H1 (cell line): ENCODE data around the gene HEXIM1. TPM values are rescaled to one million over a fixed set of nuclear protein-coding genes. Genes with fewer than 3 reads are reported as not detected.

Experiments
- CTCF ChIA-PET: fragments of 300-600 bp; sonication (Branson Sonifier 250); formaldehyde crosslinking; loops from one replicate; lab custom pipeline; 2021; ENCODE audit not compliant: partially characterized antibody; lab: Charles Lee
- POLR2A ChIA-PET: fragments of 300-600 bp; sonication (Branson Sonifier 250); formaldehyde crosslinking; loops from one replicate; lab custom pipeline; 2021; ENCODE audit warnings: inconsistent platforms; ENCODE audit not compliant: partially characterized antibody; lab: Charles Lee
- DNase-seq, 2 experiments: peaks; one replicate each; pipeline versions ENCODE4 v3.0.0 to v3.0.0-alpha.2; 2010 to 2022; ENCODE audit warnings: low spot score in 2 of 2, low read depth in 1 of 2, mixed read lengths in 1 of 2
- FAIRE-seq: peaks from 2 replicates; lab custom pipeline; 2011; peaks lifted over from hg19 to GRCh38; lab: Jason Lieb, UNC
- H2AFZ ChIP-seq: 2 replicates; pipeline ENCODE4 v1.8.1; 2012; ENCODE audit warnings: low read length, inconsistent platforms
- H2AK5ac ChIP-seq: 2 replicates; pipeline ENCODE4 v1.6.1; 2013; ENCODE audit warnings: low read depth, low read length
- H2BK120ac ChIP-seq: replicated peaks from 2 replicates; pipeline ENCODE3; 2013; ENCODE audit warnings: low read depth, low read length, inconsistent platforms
- H2BK12ac ChIP-seq: 2 replicates; pipeline ENCODE4 v1.6.1; 2013; ENCODE audit warnings: low read depth, low read length
- H2BK15ac ChIP-seq: 2 replicates; pipeline ENCODE4 v1.6.1; 2013; ENCODE audit warnings: low read length
- H2BK20ac ChIP-seq: 2 replicates; pipeline ENCODE4 v1.6.1; 2013; ENCODE audit warnings: low read length
- H2BK5ac ChIP-seq: 2 replicates; pipeline ENCODE4 v1.6.1; 2013; ENCODE audit warnings: low read depth, low read length
- H3K14ac ChIP-seq: 2 replicates; pipeline ENCODE4 v1.6.1; 2013; ENCODE audit warnings: inconsistent platforms; ENCODE audit not compliant: insufficient read length
- H3K18ac ChIP-seq: 2 replicates; pipeline ENCODE4 v1.6.1; 2013; ENCODE audit warnings: low read length; ENCODE audit errors: extremely low read depth
- H3K23ac ChIP-seq: 2 replicates; pipeline ENCODE4 v1.6.1; 2013; ENCODE audit warnings: inconsistent platforms; ENCODE audit not compliant: insufficient read length
- H3K23me2 ChIP-seq: 2 replicates; pipeline ENCODE4 v1.6.1; 2013; ENCODE audit warnings: low read depth, low read length
- H3K27ac ChIP-seq: 2 replicates; pipeline ENCODE4 v1.6.1; 2011; ENCODE audit warnings: low read depth, low read length, inconsistent platforms
- H3K27me3 ChIP-seq, 4 experiments: replicated peaks in 1 of 4; 1 replicate in 1 of 4; 2 replicates in 3 of 4; pipeline versions ENCODE4 v1.6.1 to v1.8.1; 2011 to 2013; ENCODE audit warnings: low read length in 3 of 4, mild to moderate bottlenecking in 3 of 4, inconsistent platforms in 2 of 4, mixed read lengths in 2 of 4, moderate library complexity in 1 of 4; ENCODE audit not compliant: control insufficient read depth in 3 of 4, insufficient read depth in 3 of 4; ENCODE audit errors: extremely low read depth in 1 of 4
- H3K36me3 ChIP-seq, 4 experiments: 2 replicates each; pipeline versions ENCODE4 v1.6.1 to v1.8.1; 2011 to 2013; ENCODE audit warnings: mild to moderate bottlenecking in 4 of 4, low read length in 3 of 4, moderate library complexity in 2 of 4, control low read depth in 1 of 4, inconsistent platforms in 1 of 4; ENCODE audit not compliant: insufficient read depth in 4 of 4, control insufficient read depth in 2 of 4
- H3K4ac ChIP-seq: replicated peaks from 2 replicates; pipeline ENCODE3; 2013; ENCODE audit warnings: low read length, low read depth, mixed read lengths, inconsistent platforms; ENCODE audit not compliant: insufficient read length
- H3K4me1 ChIP-seq, 4 experiments: replicated peaks in 1 of 4; 1 replicate in 1 of 4; 2 replicates in 3 of 4; pipeline versions ENCODE4 v1.6.1 to v1.8.1; 2011 to 2013; ENCODE audit warnings: low read length in 3 of 4, inconsistent platforms in 2 of 4, mixed read lengths in 1 of 4; ENCODE audit not compliant: insufficient read depth in 4 of 4, control insufficient read depth in 3 of 4
- H3K4me2 ChIP-seq, 2 experiments: 2 replicates each; pipeline versions ENCODE4 v1.6.1 to v1.8.1; 2011 to 2013; ENCODE audit warnings: low read depth in 2 of 2, low read length in 2 of 2, control low read depth in 1 of 2, inconsistent platforms in 1 of 2, mild to moderate bottlenecking in 1 of 2; ENCODE audit not compliant: insufficient read depth in 1 of 2
- H3K4me3 ChIP-seq, 4 experiments: fragments of 200-600, 300-600 bp in 1 of 4; sonication (generic), shearing (Covaris generic), sonication (Bioruptor Twin) in 1 of 4; 2 replicates each; pipeline versions ENCODE4 v1.5.1 to v1.8.1; 2011 to 2016; ENCODE audit warnings: low read length in 4 of 4, low read depth in 3 of 4, control low read depth in 2 of 4, inconsistent platforms in 2 of 4, mild to moderate bottlenecking in 2 of 4, mixed read lengths in 1 of 4, moderate library complexity in 1 of 4; ENCODE audit not compliant: insufficient read depth in 2 of 4; ENCODE audit errors: extremely low read depth in 1 of 4
- H3K56ac ChIP-seq: replicated peaks from 2 replicates; pipeline ENCODE3; 2013; ENCODE audit warnings: low read depth, mild to moderate bottlenecking, mixed read lengths, low read length, inconsistent platforms; ENCODE audit not compliant: insufficient read length
- H3K79me1 ChIP-seq: 2 replicates; pipeline ENCODE4 v1.6.1; 2013; ENCODE audit warnings: low read depth, low read length, control low read depth
- H3K79me2 ChIP-seq, 2 experiments: 2 replicates each; pipeline versions ENCODE4 v1.6.1 to v1.8.1; 2012 to 2013; ENCODE audit warnings: low read length in 2 of 2, mild to moderate bottlenecking in 2 of 2, inconsistent platforms in 1 of 2; ENCODE audit not compliant: insufficient read depth in 2 of 2, control insufficient read depth in 1 of 2
- H3K9ac ChIP-seq, 4 experiments: replicated peaks in 1 of 4; 1 replicate in 1 of 4; 2 replicates in 3 of 4; pipeline versions ENCODE4 v1.6.1 to v1.8.1; 2011 to 2013; ENCODE audit warnings: low read depth in 3 of 4, low read length in 3 of 4, control low read depth in 2 of 4, mild to moderate bottlenecking in 2 of 4, moderate library complexity in 2 of 4, inconsistent platforms in 1 of 4; ENCODE audit errors: extremely low read depth in 1 of 4
- H3K9me3 ChIP-seq, 2 experiments: 2 replicates each; pipeline versions ENCODE4 v1.6.1 to v1.8.1; 2012 to 2013; ENCODE audit warnings: mild to moderate bottlenecking in 2 of 2, moderate library complexity in 2 of 2, control low read depth in 1 of 2, inconsistent platforms in 1 of 2, low read depth in 1 of 2, low read length in 1 of 2, mixed read lengths in 1 of 2; ENCODE audit not compliant: insufficient read depth in 2 of 2
- H4K20me1 ChIP-seq, 2 experiments: replicated peaks in 1 of 2; 2 replicates each; pipeline versions ENCODE3 to v1.8.1; 2011 to 2013; ENCODE audit warnings: inconsistent platforms in 2 of 2, low read length in 2 of 2, mild to moderate bottlenecking in 1 of 2; ENCODE audit not compliant: insufficient read depth in 2 of 2, control insufficient read depth in 1 of 2
- H4K5ac ChIP-seq: 2 replicates; pipeline ENCODE4 v1.6.1; 2013; ENCODE audit warnings: low read length, low read depth, mixed read lengths, inconsistent platforms; ENCODE audit not compliant: insufficient read length
- H4K8ac ChIP-seq: 2 replicates; pipeline ENCODE4 v1.8.0; 2013; ENCODE audit warnings: mild to moderate bottlenecking, moderate library complexity, low read length, inconsistent platforms; ENCODE audit not compliant: insufficient read depth; ENCODE audit errors: extremely low read depth
- H4K91ac ChIP-seq: replicated peaks from 2 replicates; pipeline ENCODE3; 2013; ENCODE audit warnings: low read length, mixed read lengths, inconsistent platforms; ENCODE audit not compliant: insufficient read length
- BACH1 ChIP-seq: IDR thresholded peaks from 2 replicates; pipeline ENCODE4 v1.6.1; 2012; ENCODE audit warnings: low read length, improper control_type of control experiment
- BCL11A ChIP-seq, 2 experiments: IDR thresholded peaks; one replicate each; pipeline ENCODE4 v1.6.1; 2011; ENCODE audit warnings: low read depth in 2 of 2, low read length in 2 of 2, mild to moderate bottlenecking in 2 of 2
- CHD2 ChIP-seq: IDR thresholded peaks from 2 replicates; pipeline ENCODE4 v1.6.1; 2012; ENCODE audit warnings: low read length, improper control_type of control experiment
- JUN ChIP-seq: IDR thresholded peaks from 2 replicates; pipeline ENCODE4 v1.6.1; 2011; ENCODE audit warnings: low read depth, mild to moderate bottlenecking, improper control_type of control experiment, low read length
- JUND ChIP-seq: IDR thresholded peaks from 2 replicates; pipeline ENCODE4 v1.6.1; 2011; ENCODE audit warnings: mild to moderate bottlenecking, improper control_type of control experiment, low read length
- KDM1A ChIP-seq: fragments of 200-600, 300-600 bp; sonication (generic); IDR thresholded peaks from 2 replicates; pipeline ENCODE4 v1.7.1; 2016; ENCODE audit warnings: mild to moderate bottlenecking, low read length, borderline replicate concordance
- KDM4A ChIP-seq: IDR thresholded peaks from one replicate; pipeline ENCODE4 v1.7.1; 2012; ENCODE audit warnings: low read depth, mild to moderate bottlenecking, moderate library complexity, low read length, inconsistent platforms; ENCODE audit not compliant: severe bottlenecking
- NANOG ChIP-seq: IDR thresholded peaks from 2 replicates; pipeline ENCODE4 v1.6.1; 2011; ENCODE audit warnings: low read length, low read depth, mild to moderate bottlenecking, inconsistent platforms; ENCODE audit not compliant: insufficient read depth, poor library complexity, severe bottlenecking
- PHF8 ChIP-seq: fragments of 200-600 bp; sonication (generic); conservative IDR thresholded peaks from 2 replicates; pipeline ENCODE4 v1.7.1; 2012; ENCODE audit warnings: low read depth, mild to moderate bottlenecking, inconsistent platforms, low read length, moderate library complexity
- RFX5 ChIP-seq: IDR thresholded peaks from 2 replicates; pipeline ENCODE4 v1.6.1; 2011; ENCODE audit warnings: low read depth, low read length, improper control_type of control experiment, borderline replicate concordance
- SIRT6 ChIP-seq: IDR thresholded peaks from one replicate; pipeline ENCODE4 v1.7.1; 2012; ENCODE audit warnings: low read length, inconsistent platforms
- SP4 ChIP-seq: IDR thresholded peaks from 2 replicates; pipeline ENCODE4 v1.6.1; 2012; ENCODE audit warnings: low read length, inconsistent platforms
- WGBS, 2 experiments: shearing (Covaris generic) in 1 of 2; methylation state at CpG; one replicate each; pipeline versions ENCODE4 v1.1.6 to v1.1.7; 2013 to 2015; ENCODE audit warnings: low lambda C conversion rate in 2 of 2, mixed read lengths in 2 of 2, inconsistent platforms in 1 of 2, low coverage in 1 of 2, missing lambda C conversion rate in 1 of 2; ENCODE audit not compliant: insufficient replicate concordance in 2 of 2, insufficient coverage in 1 of 2, insufficient read length in 1 of 2; ENCODE audit errors: extremely low coverage in 1 of 2, missing lambda C conversion rate in 1 of 2; 5-methylcytosine and 5-hydroxymethylcytosine counted together
- polyA plus RNA-seq, 7 experiments: library from polyadenylated mRNA; depleted of rRNA in 3 of 7; stranded (reverse) in 5 of 7; unstranded in 2 of 7; fragments of >200 nt in 5 of 7; fragments of 200-250 nt in 2 of 7; gene quantifications; 1 replicate in 5 of 7; 2 replicates in 1 of 7; 4 replicates in 1 of 7; pipeline versions ENCODE4 v1.2.1 to v1.2.3, GENCODE V29; 2011 to 2013; ENCODE audit warnings: missing spikeins in 2 of 7, mixed read lengths in 2 of 7
- total RNA-seq: library from RNA; stranded (reverse); fragmentation: NEBNext Ultra II Directional; extraction: Animal tissue kit (Norgen Biotek cat#: 25700); gene quantifications from 2 replicates; pipeline ENCODE4 v1.2.1, GENCODE V29; 2021
- TF ChIP-seq, protein P1 (sequence below): IDR thresholded peaks from 2 replicates; pipeline ENCODE4 v1.6.1; 2011; ENCODE audit warnings: low read length, improper control_type of control experiment

Gene HEXIM1
- total and polyA plus RNA-seq, 2 of the 8 experiments (the other 6 are each of a cell fraction or from before 2014, with no cell fraction given), result 9.1 to 38.3 TPM

DNA sequence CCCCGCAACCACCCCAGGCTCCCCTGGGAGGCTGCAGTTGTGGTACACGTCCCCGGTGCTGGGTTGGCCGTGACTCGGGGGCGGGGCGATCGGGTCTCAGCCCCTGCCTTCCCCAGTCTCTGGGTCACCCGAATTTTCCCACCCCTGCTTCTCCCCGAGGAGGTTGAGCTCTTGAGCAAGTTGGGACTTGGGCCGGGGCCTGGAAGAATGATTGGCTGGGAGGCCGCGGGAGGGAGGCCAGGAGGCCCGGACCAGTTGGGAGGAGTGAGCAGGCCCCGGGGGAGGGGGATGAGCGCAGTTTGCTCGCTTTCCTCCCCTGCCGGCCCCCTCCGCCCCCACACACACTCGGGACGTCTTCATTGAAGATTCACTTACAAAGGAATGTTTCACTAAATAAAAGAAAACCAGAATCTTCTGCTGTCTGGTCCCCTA lies 4.5 kb upstream of the HEXIM1 start:
- Histone ChIP-seq H2BK20ac (no peak overlapping the region), H3K9ac (no peak overlapping the region)
- no peak for TF ChIP-seq SIRT6
- peak; percentile 98 for TF ChIP-seq KDM1A
- TF ChIP-seq KDM4A, result no peak
- TF ChIP-seq BCL11A (IDR thresholded peaks at IDR 0.05; ENCODE audit: low read depth in 2 of 2, low read length in 2 of 2), result no peak
- TF ChIP-seq CHD2, result no peak
- TF ChIP-seq JUN, result no peak
- TF ChIP-seq BACH1, result no peak
- no peak for TF ChIP-seq SP4
- TF ChIP-seq PHF8, result no peak; the same call in 1 of the 2 replicates
- no peak for TF ChIP-seq NANOG
- TF ChIP-seq, protein P1, sequence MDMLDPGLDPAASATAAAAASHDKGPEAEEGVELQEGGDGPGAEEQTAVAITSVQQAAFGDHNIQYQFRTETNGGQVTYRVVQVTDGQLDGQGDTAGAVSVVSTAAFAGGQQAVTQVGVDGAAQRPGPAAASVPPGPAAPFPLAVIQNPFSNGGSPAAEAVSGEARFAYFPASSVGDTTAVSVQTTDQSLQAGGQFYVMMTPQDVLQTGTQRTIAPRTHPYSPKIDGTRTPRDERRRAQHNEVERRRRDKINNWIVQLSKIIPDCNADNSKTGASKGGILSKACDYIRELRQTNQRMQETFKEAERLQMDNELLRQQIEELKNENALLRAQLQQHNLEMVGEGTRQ, result no peak
- no peak for TF ChIP-seq JUND
- TF ChIP-seq RFX5, result no peak

More for the DNA sequence above, 4.5 kb upstream of the HEXIM1 start:
- Histone ChIP-seq H2BK5ac (peak overlapping the region; percentile 66; the same call in 1 of the 2 replicates), H3K9me3 (no peaks in the 10 kb centered on the region), H3K23me2 (peaks cover 15% of the 10 kb centered on the region; the same call in 1 of the 2 replicates), H3K4me3 (peak overlapping the region; percentile 34 to 69 (median 52)), H3K14ac (no peak overlapping the region), H2AFZ (no peak overlapping the region), H3K56ac (no peak overlapping the region), H2AK5ac (no peak overlapping the region), H2BK12ac (0 out of 2 replicates have a peak overlapping the region, but pooled peaks have one; percentile 27), H3K36me3 (no peaks in the 10 kb centered on the region), H4K20me1 (no peaks in the 10 kb centered on the region), H3K27ac (peak overlapping the region; percentile 1; the same call in 1 of the 2 replicates), H4K91ac (peak overlapping the region; percentile 61), H3K27me3 (no peaks in the 10 kb centered on the region), H3K79me2 (no peaks in the 10 kb centered on the region), H3K23ac (no peak overlapping the region), H3K18ac (peak overlapping the region; percentile 78), H3K4me2 (peak overlapping the region; percentile 81), H2BK15ac (no peak overlapping the region; the same call in 1 of the 2 replicates), H3K4me1 (peaks cover 3 to 23% (median 19%) of the 10 kb centered on the region in 4 experiments), H2BK120ac (no peak overlapping the region), H3K79me1 (no peaks in the 10 kb centered on the region), H4K5ac (no peak overlapping the region), H3K4ac (no peak overlapping the region), H4K8ac (no peak overlapping the region)
- ChIA-PET POLR2A (interaction anchor here (0.6 to 20.3 kb wide), 3 partner anchors 8 to 23 kb away, joined by 3 to 1076 read pairs (median 4); partner anchors contain the start of genes ACBD4 and HEXIM2), CTCF (interaction anchor here (0.5 to 3.6 kb wide), 7 partner anchors 9 to 87 kb away, joined by 3 to 29 read pairs (median 4); partner anchors contain the start of gene ACBD4)
- no peak for FAIRE-seq
- DNase-seq, result no peak
- 7% methylated on average over 19 of the region's 21 CpGs; no CpG with 5 or more reads in 1 of the 2 experiments for WGBS, 2 experiments
